ENCODE results near the gene TAP2. TPM values are rescaled to one million over a fixed set of nuclear protein-coding genes. Genes with fewer than 3 reads are reported as not detected.

TAP2 gene
- total and polyA plus RNA-seq, 2 donors from 2014 or later: 25.4 to 37.6 TPM

DNA sequence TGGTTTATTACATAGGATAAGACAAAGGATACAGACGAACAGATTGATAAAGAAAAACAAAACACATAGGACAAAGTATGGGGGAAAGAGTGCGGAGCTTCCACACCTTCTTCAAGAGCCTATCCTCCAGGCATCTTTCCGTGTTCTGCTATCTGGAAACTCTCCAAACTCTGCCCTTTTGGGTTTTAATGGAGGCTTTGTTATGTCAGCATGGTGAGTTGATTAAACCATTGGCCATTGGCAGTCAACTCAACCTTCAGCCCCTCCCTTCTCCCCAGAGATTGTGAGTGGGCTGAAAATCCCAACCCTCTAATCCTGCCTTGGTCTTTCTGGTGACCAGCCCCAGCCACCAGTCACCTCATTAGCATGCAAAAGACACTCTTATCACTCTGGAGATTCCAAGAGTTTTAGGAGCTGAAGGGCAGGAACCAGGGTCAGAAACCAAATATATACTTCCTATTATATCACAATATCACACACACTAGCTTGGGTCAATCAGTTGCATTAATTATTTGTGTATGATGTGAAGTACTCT lies 45.6 kb downstream of the TAP2 start:
- DNase-seq (no peak), FAIRE-seq (no peak)
- Histone ChIP-seq H3K9me3 (ENCODE audit: control insufficient read depth in 2 of 3, insufficient read depth in 1 of 3, low read length in 3 of 3) (no peaks in the 10 kb centered on the region), H3K9ac (ENCODE audit: low read length in 3 of 3) (no peak overlapping the region), H3K4me3 (ENCODE audit: low read length in 3 of 3) (no peak overlapping the region), H3K27ac (ENCODE audit: low read depth in 2 of 2, low read length in 2 of 2) (no peak overlapping the region), H3K27me3 (ENCODE audit: control insufficient read depth, insufficient read depth, low read length) (no peaks in the 10 kb centered on the region), H3K36me3 (ENCODE audit: control insufficient read depth in 2 of 3, insufficient read depth in 3 of 3, low read length in 3 of 3) (no peaks in the 10 kb centered on the region), H3K4me1 (ENCODE audit: control insufficient read depth in 2 of 3, insufficient read depth in 2 of 3, low read depth in 1 of 3, low read length in 3 of 3) (peaks cover 0 to 5% (median 4%) of the 10 kb centered on the region in 3 donors)
- intact Hi-C loops (cut with DNase I): no loop called here
- no peak for TF ChIP-seq CTCF (IDR thresholded peaks at IDR 0.05; ENCODE audit: borderline replicate concordance, extremely low read depth, insufficient read depth)

GRCh38 chr6:32790306-32790705 lies 48.2 kb downstream of the TAP2 start:
- Histone ChIP-seq H3K27ac (ENCODE audit: low read depth in 2 of 2, low read length in 2 of 2) (no peak overlapping the region), H3K4me1 (ENCODE audit: control insufficient read depth in 2 of 3, insufficient read depth in 2 of 3, low read depth in 1 of 3, low read length in 3 of 3) (no peaks in the 10 kb centered on the region), H3K4me3 (ENCODE audit: low read length in 3 of 3) (no peak overlapping the region), H3K9ac (ENCODE audit: low read length in 3 of 3) (no peak overlapping the region), H3K36me3 (ENCODE audit: control insufficient read depth in 2 of 3, insufficient read depth in 3 of 3, low read length in 3 of 3) (no peaks in the 10 kb centered on the region), H3K27me3 (ENCODE audit: control insufficient read depth, insufficient read depth, low read length) (no peaks in the 10 kb centered on the region), H3K9me3 (ENCODE audit: control insufficient read depth in 2 of 3, insufficient read depth in 1 of 3, low read length in 3 of 3) (no peaks in the 10 kb centered on the region)
- intact Hi-C loops (cut with DNase I): no loop called here
- DNase-seq (no peak), FAIRE-seq (no peak)
- no peak for TF ChIP-seq CTCF (IDR thresholded peaks at IDR 0.05; ENCODE audit: borderline replicate concordance, extremely low read depth, insufficient read depth)

Other genes starting within 250 kb of the TAP2 start
- 267 TPM for gene HLA-DRB1, start 248.9 kb downstream of the TAP2 start, total RNA-seq
- gene HLA-DRB1, start 248.9 kb downstream of the TAP2 start, polyA plus RNA-seq (ENCODE audit: insufficient read depth, low read depth, low replicate concordance): 280 TPM
- gene HLA-DQA1, start 201.3 kb downstream of the TAP2 start, total RNA-seq: 63.5 TPM
- 29.6 TPM for gene HLA-DQA1, start 201.3 kb downstream of the TAP2 start, polyA plus RNA-seq (ENCODE audit: insufficient read depth, low read depth, low replicate concordance)
- gene HLA-DQB1, start 172.1 kb downstream of the TAP2 start, total RNA-seq: 13.8 TPM
- 48.0 TPM for gene HLA-DQB1, start 172.1 kb downstream of the TAP2 start, polyA plus RNA-seq (ENCODE audit: insufficient read depth, low read depth, low replicate concordance)
- gene HLA-DQA2, start 97.3 kb downstream of the TAP2 start, total RNA-seq: 6.4 TPM
- 10.0 TPM for gene HLA-DQA2, start 97.3 kb downstream of the TAP2 start, polyA plus RNA-seq (ENCODE audit: insufficient read depth, low read depth, low replicate concordance)
- 15.1 TPM for gene HLA-DQB2, start 75.2 kb downstream of the TAP2 start, total RNA-seq
- 1.7 TPM for gene HLA-DQB2, start 75.2 kb downstream of the TAP2 start, polyA plus RNA-seq (ENCODE audit: insufficient read depth, low read depth, low replicate concordance)
- gene HLA-DOB, start 21.7 kb downstream of the TAP2 start, total RNA-seq: 6.1 TPM
- 1.9 TPM for gene HLA-DOB, start 21.7 kb downstream of the TAP2 start, polyA plus RNA-seq (ENCODE audit: insufficient read depth, low read depth, low replicate concordance)
- 79.6 TPM for gene PSMB8, start 5.3 kb upstream of the TAP2 start, total RNA-seq
- 90.6 TPM for gene PSMB8, start 5.3 kb upstream of the TAP2 start, polyA plus RNA-seq (ENCODE audit: insufficient read depth, low read depth, low replicate concordance)
- 45.4 TPM for gene TAP1, start 15.0 kb upstream of the TAP2 start, total RNA-seq
- 32.1 TPM for gene TAP1, start 15.0 kb upstream of the TAP2 start, polyA plus RNA-seq (ENCODE audit: insufficient read depth, low read depth, low replicate concordance)
- gene PSMB9, start 15.5 kb upstream of the TAP2 start, total RNA-seq: 56.6 TPM
- 52.8 TPM for gene PSMB9, start 15.5 kb upstream of the TAP2 start, polyA plus RNA-seq (ENCODE audit: insufficient read depth, low read depth, low replicate concordance)
- gene HLA-DMB, start 102.3 kb upstream of the TAP2 start, total RNA-seq: 78.0 TPM
- gene HLA-DMB, start 102.3 kb upstream of the TAP2 start, polyA plus RNA-seq (ENCODE audit: insufficient read depth, low read depth, low replicate concordance): 45.5 TPM
- 98.5 TPM for gene HLA-DMA, start 114.4 kb upstream of the TAP2 start, total RNA-seq
- gene HLA-DMA, start 114.4 kb upstream of the TAP2 start, polyA plus RNA-seq (ENCODE audit: insufficient read depth, low read depth, low replicate concordance): 101 TPM
- 184 TPM for gene BRD2, start 129.9 kb upstream of the TAP2 start, total RNA-seq
- gene BRD2, start 129.9 kb upstream of the TAP2 start, polyA plus RNA-seq (ENCODE audit: insufficient read depth, low read depth, low replicate concordance): 73.9 TPM
- 21.6 TPM for gene HLA-DOA, start 170.9 kb upstream of the TAP2 start, total RNA-seq
- 10.8 TPM for gene HLA-DOA, start 170.9 kb upstream of the TAP2 start, polyA plus RNA-seq (ENCODE audit: insufficient read depth, low read depth, low replicate concordance)
- 200 TPM for gene HLA-DPA1, start 234.9 kb upstream of the TAP2 start, total RNA-seq
- 154 TPM for gene HLA-DPA1, start 234.9 kb upstream of the TAP2 start, polyA plus RNA-seq (ENCODE audit: insufficient read depth, low read depth, low replicate concordance)
- gene HLA-DPB1, start 237.3 kb upstream of the TAP2 start, total RNA-seq: 181 TPM
- 141 TPM for gene HLA-DPB1, start 237.3 kb upstream of the TAP2 start, polyA plus RNA-seq (ENCODE audit: insufficient read depth, low read depth, low replicate concordance)

Measured in kidney (tissue), 14 donors.